Upper lobe of left lung (tissue), 6 donors: ENCODE results near the gene TP73. TPM values are rescaled to one million over a fixed set of nuclear protein-coding genes. Genes with fewer than 3 reads are reported as not detected.
A peak's percentile ranks its signal among the peaks of the same experiment; 100 is the strongest.

Experiments
- ATAC-seq, 2 donors: fragments of 200-7000 bp; cut with Tn5 transposase; one replicate each; pipeline ENCODE4 v1.9.1; 2022; ENCODE audit warnings: mild to moderate bottlenecking in 2 of 2, moderate library complexity in 2 of 2; ENCODE audit not compliant: low FRiP score in 2 of 2
- DNase-seq, 2 donors: peaks; one replicate each; pipeline ENCODE4 v3.0.0-alpha.2; 2019 to 2020
- H3K27ac ChIP-seq, 4 donors: fragments of 200-600 bp; sonication (generic); one replicate each; pipeline ENCODE4 v1.5.1; 2016 to 2019
- H3K27me3 ChIP-seq, 4 donors: fragments of 200-600 bp; sonication (generic); one replicate each; pipeline ENCODE4 v1.5.1; 2017 to 2019
- H3K36me3 ChIP-seq, 4 donors: fragments of 200-600 bp; sonication (generic); one replicate each; pipeline ENCODE4 v1.5.1; 2016 to 2019
- H3K4me1 ChIP-seq, 4 donors: fragments of 200-600 bp; sonication (generic); one replicate each; pipeline ENCODE4 v1.5.1; 2018 to 2019
- H3K4me3 ChIP-seq, 4 donors: fragments of 200-600 bp; sonication (generic); one replicate each; pipeline ENCODE4 v1.5.1; 2017 to 2019; ENCODE audit warnings: mild to moderate bottlenecking in 2 of 4, moderate library complexity in 1 of 4
- H3K9me3 ChIP-seq, 4 donors: fragments of 200-600 bp; sonication (generic); one replicate each; pipeline ENCODE4 v1.5.1; 2018 to 2019
- EP300 ChIP-seq, 4 donors: sonication (generic); formaldehyde crosslinking; IDR thresholded peaks; one replicate each; pipeline ENCODE4 v1.5.1; 2017; ENCODE audit warnings: antibody characterized with exemption in 4 of 4, control low read depth in 2 of 4
- POLR2A ChIP-seq, 4 donors: fragments of 450-650 bp; IDR thresholded peaks; one replicate each; pipeline ENCODE4 v1.5.1; 2016 to 2017; ENCODE audit warnings: antibody characterized with exemption in 4 of 4, mild to moderate bottlenecking in 2 of 4
- POLR2AphosphoS5 ChIP-seq, 2 donors: sonication (generic); formaldehyde crosslinking; IDR thresholded peaks; one replicate each; pipeline ENCODE4 v1.5.1; 2017; ENCODE audit warnings: antibody characterized with exemption in 2 of 2
- WGBS, 2 donors: methylation state at CpG; one replicate each; pipeline ENCODE4 v1.1.5; 2017 to 2018; 5-methylcytosine and 5-hydroxymethylcytosine counted together
- total RNA-seq, 6 donors: library from RNA; depleted of rRNA in 4 of 6; stranded (reverse); fragments of >200 nt in 4 of 6; gene quantifications; one replicate each; pipeline versions ENCODE4 v1.1.0 to v1.2.1, GENCODE V29; 2016 to 2021
- TF ChIP-seq, protein P1 (sequence below), 6 experiments: fragments of 450-650 bp in 4 of 6; fragments of 200-600 bp in 2 of 6; sonication (generic) in 2 of 6; IDR thresholded peaks; one replicate each; pipeline ENCODE4 v1.5.1; 2016 to 2019; ENCODE audit warnings: antibody characterized with exemption in 6 of 6
- donor health status: DM: no; HTN: no; CAD: no; lungs with moderate emphysema.
- donor health status: DM: no; HTN: yes; CAD: no; lungs with severe emphysema.

TP73 gene
- total RNA-seq, 6 donors from 2014 or later: 0.77 to 9.8 (median 4.1) TPM

GRCh38 chr1:3609016-3609768, 43.1 kb upstream of the TP73 start:
- 72 to 78% methylated on average over 11 to 20 of the region's 22 CpGs for WGBS, 2 donors
- ATAC-seq (no peak), DNase-seq (peak in 1 of 2 donors; percentile 78)
- H3K4me3 ChIP-seq: peak overlapping the region in 1 of 4 donors; percentile 65
- H3K4me1 ChIP-seq: peaks cover 26 to 52% (median 44%) of the 10 kb centered on the region in 4 donors
- no peaks in the 10 kb centered on the region for H3K36me3 ChIP-seq
- H3K27me3 ChIP-seq: peaks cover 0 to 8% (median 1%) of the 10 kb centered on the region in 4 donors
- TF ChIP-seq POLR2A (IDR thresholded peaks at IDR 0.05) (no peak), POLR2AphosphoS5 (IDR thresholded peaks at IDR 0.05) (no peak), EP300 (IDR thresholded peaks at IDR 0.05) (no peak)
- TF ChIP-seq, protein P1, sequence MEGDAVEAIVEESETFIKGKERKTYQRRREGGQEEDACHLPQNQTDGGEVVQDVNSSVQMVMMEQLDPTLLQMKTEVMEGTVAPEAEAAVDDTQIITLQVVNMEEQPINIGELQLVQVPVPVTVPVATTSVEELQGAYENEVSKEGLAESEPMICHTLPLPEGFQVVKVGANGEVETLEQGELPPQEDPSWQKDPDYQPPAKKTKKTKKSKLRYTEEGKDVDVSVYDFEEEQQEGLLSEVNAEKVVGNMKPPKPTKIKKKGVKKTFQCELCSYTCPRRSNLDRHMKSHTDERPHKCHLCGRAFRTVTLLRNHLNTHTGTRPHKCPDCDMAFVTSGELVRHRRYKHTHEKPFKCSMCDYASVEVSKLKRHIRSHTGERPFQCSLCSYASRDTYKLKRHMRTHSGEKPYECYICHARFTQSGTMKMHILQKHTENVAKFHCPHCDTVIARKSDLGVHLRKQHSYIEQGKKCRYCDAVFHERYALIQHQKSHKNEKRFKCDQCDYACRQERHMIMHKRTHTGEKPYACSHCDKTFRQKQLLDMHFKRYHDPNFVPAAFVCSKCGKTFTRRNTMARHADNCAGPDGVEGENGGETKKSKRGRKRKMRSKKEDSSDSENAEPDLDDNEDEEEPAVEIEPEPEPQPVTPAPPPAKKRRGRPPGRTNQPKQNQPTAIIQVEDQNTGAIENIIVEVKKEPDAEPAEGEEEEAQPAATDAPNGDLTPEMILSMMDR (IDR thresholded peaks at IDR 0.05): no peak
- H3K27ac ChIP-seq: no peak overlapping the region
- no peaks in the 10 kb centered on the region for H3K9me3 ChIP-seq

DNA sequence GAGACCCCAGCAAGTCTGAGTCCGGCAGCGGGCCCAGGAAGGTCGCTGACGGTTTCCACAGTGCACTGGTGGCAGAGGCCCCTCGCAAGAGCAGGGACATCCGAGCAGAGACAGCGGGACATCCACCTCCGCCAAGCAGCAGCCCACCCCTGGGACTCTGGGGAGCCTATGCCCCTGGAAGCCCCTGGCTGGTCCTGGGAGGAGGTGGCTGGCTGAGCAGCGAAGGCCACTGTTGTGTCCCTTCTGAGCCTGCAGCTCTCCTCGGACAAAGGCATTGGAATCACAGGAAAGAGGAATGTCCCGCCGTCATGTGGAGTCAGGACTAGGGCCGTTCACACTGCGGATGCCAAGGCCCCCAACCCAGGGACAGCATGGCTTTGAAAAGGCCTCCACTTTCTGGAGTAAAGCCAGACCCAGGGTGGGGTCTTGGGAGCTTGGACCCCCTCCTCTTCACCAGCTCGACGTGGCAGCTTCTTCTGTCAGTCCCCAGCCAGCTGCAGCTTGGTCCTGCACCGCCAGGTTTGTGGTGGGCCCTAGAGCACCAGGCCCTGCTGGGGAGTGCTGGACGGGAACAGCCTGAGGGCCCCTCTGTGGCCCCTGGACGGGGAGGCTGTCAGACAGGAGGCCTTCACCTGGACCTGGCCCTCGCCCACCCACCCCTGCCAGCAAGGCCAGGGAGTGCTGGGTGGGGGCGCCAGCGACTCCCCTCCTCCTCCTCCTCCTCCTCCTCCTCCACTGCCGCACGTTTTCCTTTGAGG, 42.4 kb upstream of the TP73 start:
- 48 to 66% methylated on average over 5 to 19 of the region's 24 CpGs for WGBS, 2 donors
- Histone ChIP-seq H3K4me3 (peak overlapping the region in 3 of 4 donors; percentile 58 to 65 (median 60)), H3K36me3 (no peaks in the 10 kb centered on the region), H3K9me3 (no peaks in the 10 kb centered on the region), H3K4me1 (peaks cover 26 to 58% (median 50%) of the 10 kb centered on the region in 4 donors), H3K27me3 (peaks cover 0 to 8% (median 1%) of the 10 kb centered on the region in 4 donors), H3K27ac (peak overlapping the region in 1 of 4 donors; percentile 56)
- no peak for TF ChIP-seq POLR2AphosphoS5 (IDR thresholded peaks at IDR 0.05)
- TF ChIP-seq POLR2A (IDR thresholded peaks at IDR 0.05): no peak
- TF ChIP-seq, protein P1 (IDR thresholded peaks at IDR 0.05): no peak
- no peak for TF ChIP-seq EP300 (IDR thresholded peaks at IDR 0.05)
- DNase-seq (peak in 1 of 2 donors; percentile 58), ATAC-seq (no peak)

DNA sequence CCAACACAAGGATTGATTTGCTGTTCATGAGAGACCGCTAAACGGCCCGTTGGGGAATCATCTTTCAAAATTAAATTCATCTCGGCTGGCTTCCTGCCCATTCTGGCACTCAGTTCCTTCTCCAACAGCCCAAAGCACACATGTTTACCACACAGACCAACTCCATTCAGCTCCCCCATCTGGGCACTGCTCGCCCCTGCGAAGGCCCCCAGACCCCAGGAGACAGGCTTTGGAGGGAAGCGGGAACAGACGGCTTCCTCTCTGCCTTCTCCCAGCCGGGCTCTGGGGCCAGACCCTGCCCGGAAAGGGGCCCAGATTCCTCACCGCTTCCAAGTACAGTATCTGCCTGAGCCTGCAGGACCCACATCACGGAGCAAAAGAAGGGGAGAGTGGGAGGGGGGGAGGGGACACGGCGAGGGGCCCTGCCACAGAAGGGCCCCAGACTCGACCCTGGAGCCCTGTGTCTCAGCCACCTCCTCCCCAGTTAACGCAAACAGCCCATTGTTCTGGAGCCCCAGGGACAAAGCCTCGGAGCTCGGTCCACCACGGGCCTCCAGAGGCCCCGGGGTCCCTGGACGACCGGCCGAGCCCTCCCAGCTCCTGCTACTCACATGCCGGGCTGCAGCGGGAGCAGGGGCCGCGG, 41.7 kb upstream of the TP73 start:
- TF ChIP-seq POLR2AphosphoS5 (IDR thresholded peaks at IDR 0.05) (no peak), EP300 (IDR thresholded peaks at IDR 0.05) (no peak), POLR2A (IDR thresholded peaks at IDR 0.05) (no peak)
- TF ChIP-seq, protein P1 (IDR thresholded peaks at IDR 0.05): no peak
- H3K4me3 ChIP-seq: peak overlapping the region in 3 of 4 donors; percentile 58 to 65 (median 60)
- ATAC-seq: no peak
- no peaks in the 10 kb centered on the region for H3K9me3 ChIP-seq
- H3K4me1 ChIP-seq: peaks cover 26 to 60% (median 54%) of the 10 kb centered on the region in 4 donors
- 3 to 6% methylated on average over 4 to 24 of the region's 27 CpGs for WGBS, 2 donors
- DNase-seq: no peak
- H3K27me3 ChIP-seq: peaks cover 0 to 8% (median 1%) of the 10 kb centered on the region in 4 donors
- no peaks in the 10 kb centered on the region for H3K36me3 ChIP-seq
- H3K27ac ChIP-seq: peak overlapping the region in 1 of 4 donors; percentile 56

DNA sequence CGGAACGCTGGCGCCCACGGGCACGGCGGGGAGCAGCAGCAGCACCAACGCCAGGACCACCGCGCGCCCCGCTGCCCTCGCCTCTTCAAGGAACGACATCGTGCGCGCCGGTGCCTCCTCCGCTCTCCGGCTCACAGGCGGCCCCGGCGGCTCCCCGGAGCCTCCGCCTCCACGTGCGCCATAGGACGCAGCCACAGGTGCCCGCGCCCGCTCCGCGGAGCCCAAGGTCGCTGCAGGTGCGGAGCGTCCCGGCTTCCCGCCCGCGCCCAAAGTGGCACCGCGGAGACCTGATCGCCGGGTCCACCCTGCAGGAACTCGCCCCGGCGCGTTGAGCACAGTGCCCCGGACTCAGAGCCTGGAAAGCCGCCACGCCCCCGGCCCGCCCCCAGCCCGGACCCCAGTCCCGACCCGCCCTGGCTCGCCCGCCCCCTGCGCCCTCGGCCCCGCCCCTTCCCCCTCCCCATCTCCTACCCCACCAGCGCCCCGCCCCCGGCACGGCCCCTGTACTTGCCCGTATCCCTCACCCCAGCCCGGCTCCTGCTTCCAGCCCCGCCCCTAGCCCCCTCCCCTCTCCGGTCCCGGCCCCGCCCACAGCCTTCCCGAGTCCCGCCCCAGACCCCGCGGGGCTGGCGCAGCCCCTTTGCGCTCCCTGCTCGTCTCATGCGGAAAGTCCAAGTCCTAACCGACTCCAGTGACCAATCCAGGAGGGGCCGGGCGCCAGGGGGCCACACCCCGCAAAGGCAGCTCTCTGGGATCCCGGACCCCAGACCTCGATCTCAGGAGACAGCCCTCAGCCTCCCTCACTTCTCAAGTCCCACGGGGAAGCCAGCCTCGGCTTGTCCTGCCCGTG, 40.9 kb upstream of the TP73 start, which contains the start of gene MEGF6:
TSS of gene MEGF6 (minus strand) at position 339 of the 850 bp plus-strand sequence. CDS start at position 99, 240 bp downstream.
- ATAC-seq (peak; percentile 64 to 81), DNase-seq (peak; percentile 90 to 95)
- no peaks in the 10 kb centered on the region for H3K36me3 ChIP-seq
- no peaks in the 10 kb centered on the region for H3K9me3 ChIP-seq
- H3K27ac ChIP-seq: peak within 1 kb of the TSS in 1 of 4 donors; percentile 56
- H3K4me1 ChIP-seq: peaks cover 26 to 60% (median 54%) of the 10 kb centered on the region in 4 donors
- H3K27me3 ChIP-seq: peaks cover 0 to 8% (median 1%) of the 10 kb centered on the region in 4 donors
- TF ChIP-seq, protein P1 (IDR thresholded peaks at IDR 0.05): no peak
- no peak for TF ChIP-seq EP300 (IDR thresholded peaks at IDR 0.05)
- TF ChIP-seq POLR2A (IDR thresholded peaks at IDR 0.05): peak in 1 of 4 donors; percentile 32
- H3K4me3 ChIP-seq: peak within 1 kb of the TSS; percentile 38 to 65 (median 59)
- WGBS, 2 donors: 6 to 8% methylated on average over 10 to 16 of the region's 87 CpGs
